ENCODE measurements around the gene SF3B6. TPM values are rescaled to one million over a fixed set of nuclear protein-coding genes. Genes with fewer than 3 reads are reported as not detected.

SF3B6 gene
- total RNA-seq, 1 experiment from 2014 or later: 123 TPM

DNA sequence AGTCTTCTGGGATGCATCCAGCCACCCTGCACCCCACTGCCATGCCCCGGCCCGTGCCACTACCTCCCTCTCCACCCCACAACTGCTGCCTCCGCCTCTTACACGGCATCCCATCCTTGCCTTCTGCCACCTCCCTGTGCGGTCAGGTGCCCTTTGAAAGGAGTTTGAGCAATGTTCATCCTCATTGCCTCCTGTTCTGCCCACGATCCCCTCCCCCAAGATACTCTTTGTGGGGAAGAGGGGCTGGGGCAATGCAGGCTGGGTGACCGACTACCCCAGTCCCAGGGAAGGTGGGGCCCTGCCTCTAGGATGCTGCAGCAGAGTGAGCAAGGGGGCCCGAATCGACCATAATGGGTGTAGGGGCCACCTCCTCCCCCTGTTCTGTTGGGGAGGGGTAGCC is 57.9 kb downstream of the SF3B6 start:
- Histone ChIP-seq H4K20me1 (ENCODE audit: insufficient read depth) (no peaks in the 10 kb centered on the region), H3K27ac (no peak overlapping the region), H3K4me3 (no peak overlapping the region), H3K4me1 (replicated peaks; ENCODE audit: insufficient read depth) (peaks cover 47% of the 10 kb centered on the region), H3K36me3 (ENCODE audit: low read depth) (no peaks in the 10 kb centered on the region), H3K79me2 (ENCODE audit: low read depth) (no peaks in the 10 kb centered on the region), H3K9me3 (ENCODE audit: insufficient read depth, low read depth) (no peaks in the 10 kb centered on the region), H3K9me2 (ENCODE audit: insufficient read depth) (no peaks in the 10 kb centered on the region), H3K27me3 (ENCODE audit: insufficient read depth, low read depth) (no peaks in the 10 kb centered on the region), H2AFZ (no peak overlapping the region), H3K4me2 (no peak overlapping the region), H3F3A (ENCODE audit: insufficient read depth, low read depth) (peaks cover 48% of the 10 kb centered on the region)
- DNase-seq: no peak
- no TSS peak for BruUV-seq (replicated peaks)
- ChIA-PET CTCF (no interaction called here), POLR2A (ENCODE audit: unreplicated experiment) (no interaction called here)
- TF ChIP-seq EZH2 (IDR thresholded peaks at IDR 0.05; ENCODE audit: low read depth): no peak
- TF ChIP-seq, protein P1, sequence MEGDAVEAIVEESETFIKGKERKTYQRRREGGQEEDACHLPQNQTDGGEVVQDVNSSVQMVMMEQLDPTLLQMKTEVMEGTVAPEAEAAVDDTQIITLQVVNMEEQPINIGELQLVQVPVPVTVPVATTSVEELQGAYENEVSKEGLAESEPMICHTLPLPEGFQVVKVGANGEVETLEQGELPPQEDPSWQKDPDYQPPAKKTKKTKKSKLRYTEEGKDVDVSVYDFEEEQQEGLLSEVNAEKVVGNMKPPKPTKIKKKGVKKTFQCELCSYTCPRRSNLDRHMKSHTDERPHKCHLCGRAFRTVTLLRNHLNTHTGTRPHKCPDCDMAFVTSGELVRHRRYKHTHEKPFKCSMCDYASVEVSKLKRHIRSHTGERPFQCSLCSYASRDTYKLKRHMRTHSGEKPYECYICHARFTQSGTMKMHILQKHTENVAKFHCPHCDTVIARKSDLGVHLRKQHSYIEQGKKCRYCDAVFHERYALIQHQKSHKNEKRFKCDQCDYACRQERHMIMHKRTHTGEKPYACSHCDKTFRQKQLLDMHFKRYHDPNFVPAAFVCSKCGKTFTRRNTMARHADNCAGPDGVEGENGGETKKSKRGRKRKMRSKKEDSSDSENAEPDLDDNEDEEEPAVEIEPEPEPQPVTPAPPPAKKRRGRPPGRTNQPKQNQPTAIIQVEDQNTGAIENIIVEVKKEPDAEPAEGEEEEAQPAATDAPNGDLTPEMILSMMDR (conservative IDR thresholded peaks at IDR 0.05): no peak
- intact Hi-C loops (cut with micrococcal nuclease; ENCODE audit: unreplicated experiment): no loop called here

DNA sequence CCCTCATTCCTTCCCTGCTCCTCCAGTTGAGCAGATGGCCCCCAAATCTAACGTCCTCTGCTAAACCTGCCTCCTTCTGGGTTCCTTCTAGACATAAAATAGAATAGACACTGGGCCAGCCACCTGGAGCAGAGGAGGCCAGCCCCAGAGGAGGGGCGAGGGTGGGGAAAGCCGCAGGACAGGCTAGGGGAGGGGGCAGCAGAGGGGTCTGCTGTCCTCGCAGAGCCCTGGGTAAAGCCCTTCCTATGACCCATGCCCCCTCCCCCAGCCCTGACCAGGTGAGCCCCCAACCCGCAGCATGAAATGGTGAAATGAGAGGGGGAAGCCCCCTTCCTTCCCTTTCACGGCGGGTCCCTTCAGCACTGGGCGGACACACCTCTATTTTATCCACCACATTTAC is 58.4 kb downstream of the SF3B6 start:
- TF ChIP-seq EZH2 (IDR thresholded peaks at IDR 0.05; ENCODE audit: low read depth): no peak
- TF ChIP-seq, protein P1 (conservative IDR thresholded peaks at IDR 0.05): no peak
- Histone ChIP-seq H3K79me2 (ENCODE audit: low read depth) (no peaks in the 10 kb centered on the region), H3K4me3 (no peak overlapping the region), H3K9me2 (ENCODE audit: insufficient read depth) (no peaks in the 10 kb centered on the region), H3K9me3 (ENCODE audit: insufficient read depth, low read depth) (no peaks in the 10 kb centered on the region), H2AFZ (no peak overlapping the region), H3K4me1 (replicated peaks; ENCODE audit: insufficient read depth) (peaks cover 48% of the 10 kb centered on the region), H4K20me1 (ENCODE audit: insufficient read depth) (no peaks in the 10 kb centered on the region), H3K27ac (no peak overlapping the region), H3K4me2 (no peak overlapping the region), H3K36me3 (ENCODE audit: low read depth) (no peaks in the 10 kb centered on the region), H3F3A (ENCODE audit: insufficient read depth, low read depth) (peaks cover 50% of the 10 kb centered on the region), H3K27me3 (ENCODE audit: insufficient read depth, low read depth) (no peaks in the 10 kb centered on the region)
- BruUV-seq (replicated peaks): no TSS peak
- POLR2A ChIA-PET (ENCODE audit: unreplicated experiment): no interaction called here
- CTCF ChIA-PET: no interaction called here
- no peak for DNase-seq
- intact Hi-C loops (cut with micrococcal nuclease; ENCODE audit: unreplicated experiment): no loop called here

Other genes starting within 250 kb of the SF3B6 start
- 12.6 and 12.8 TPM in 2 replicates for gene ATAD2B, start 149.2 kb downstream of the SF3B6 start, total RNA-seq (2021)
- 16.9 and 17.6 TPM in 2 replicates for gene UBXN2A, start 135.9 kb downstream of the SF3B6 start, total RNA-seq (2021)
- gene MFSD2B, start 66.2 kb downstream of the SF3B6 start, total RNA-seq (2021): 0.78 and 1.1 TPM in 2 replicates
- gene WDCP, start 28.9 kb downstream of the SF3B6 start, total RNA-seq (2021): 7.9 and 13.5 TPM in 2 replicates
- gene FKBP1B, start 26.6 kb downstream of the SF3B6 start, total RNA-seq (2021): 4.5 and 4.6 TPM in 2 replicates
- gene TP53I3, start 8.5 kb upstream of the SF3B6 start, total RNA-seq (2021): 21.4 and 22.9 TPM in 2 replicates
- 1.2 and 2.6 TPM in 2 replicates for gene PFN4, start 47.0 kb upstream of the SF3B6 start, total RNA-seq (2021)
- 16.8 and 20.7 TPM in 2 replicates for gene FAM228B, start 47.1 kb upstream of the SF3B6 start, total RNA-seq (2021)
- gene FAM228A, start 98.7 kb upstream of the SF3B6 start, total RNA-seq (2021): not detected in 2 replicates

All from PC-9 (cell line).